Glomerular visceral epithelial cell (primary cell): ENCODE data around the gene VTCN1.
"Not testable (repeated sequence)": the region's sequence is repeated elsewhere in the genome, so short reads cannot be mapped to it uniquely, and the experiment has no call there.

Experiments
- DNase-seq: peaks from one replicate; pipeline ENCODE4 v3.0.0-alpha.2; 2016; ENCODE audit errors: extremely low spot score

VTCN1 gene

DNA sequence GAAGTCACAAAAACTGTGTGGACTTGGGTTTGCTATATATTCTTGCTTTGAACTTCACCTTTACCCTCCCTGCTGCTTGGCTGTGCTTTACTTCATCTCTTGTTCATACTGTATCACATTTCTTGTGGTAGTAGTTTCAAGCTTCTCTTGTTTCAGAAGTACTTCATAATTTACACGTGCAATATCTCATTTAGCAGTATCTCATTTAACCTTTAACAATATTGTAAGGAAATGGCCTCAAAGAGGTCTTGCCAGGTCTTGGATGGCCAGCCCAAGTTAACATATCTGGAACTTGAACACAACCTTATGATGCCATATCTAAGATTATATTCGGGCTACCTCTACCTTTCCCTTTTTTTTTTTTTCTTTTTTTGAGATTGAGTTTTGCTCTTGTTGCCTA lies 87.5 kb downstream of the VTCN1 start:
- no peak for DNase-seq

DNA sequence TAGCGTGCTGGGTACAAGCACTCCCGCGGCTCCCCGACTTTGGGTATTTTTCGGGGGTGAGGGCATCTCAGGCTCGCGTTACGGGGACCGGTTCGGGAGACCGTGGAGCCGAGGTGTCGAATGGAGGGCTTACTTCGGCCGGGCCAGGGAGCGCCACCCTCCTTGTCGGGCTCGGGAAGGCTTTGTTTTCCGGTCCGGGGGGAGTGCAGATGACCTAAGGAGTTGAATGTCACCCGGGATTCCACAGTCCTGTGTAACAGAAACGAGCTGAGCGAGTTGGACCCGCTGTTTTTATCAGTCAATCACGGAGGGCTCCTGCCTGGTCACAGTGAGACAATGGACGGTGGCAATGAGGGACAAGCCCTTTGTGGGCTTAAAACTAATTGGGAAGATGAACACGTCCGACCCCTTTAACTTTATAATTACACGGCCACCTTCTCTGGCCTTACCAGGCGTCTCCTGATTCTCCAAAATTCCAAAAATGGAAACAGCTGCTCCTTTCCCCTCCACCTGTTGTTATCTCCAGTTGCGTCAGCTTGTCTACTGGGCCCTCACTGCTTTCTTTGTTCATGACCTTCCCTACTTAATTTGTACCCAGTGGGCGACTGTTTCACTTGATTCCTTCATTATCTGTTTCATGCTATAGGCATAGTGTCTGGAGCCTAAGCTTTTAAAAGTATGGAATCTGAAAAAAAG lies 88.2 kb downstream of the VTCN1 start:
- DNase-seq = no peak

DNA sequence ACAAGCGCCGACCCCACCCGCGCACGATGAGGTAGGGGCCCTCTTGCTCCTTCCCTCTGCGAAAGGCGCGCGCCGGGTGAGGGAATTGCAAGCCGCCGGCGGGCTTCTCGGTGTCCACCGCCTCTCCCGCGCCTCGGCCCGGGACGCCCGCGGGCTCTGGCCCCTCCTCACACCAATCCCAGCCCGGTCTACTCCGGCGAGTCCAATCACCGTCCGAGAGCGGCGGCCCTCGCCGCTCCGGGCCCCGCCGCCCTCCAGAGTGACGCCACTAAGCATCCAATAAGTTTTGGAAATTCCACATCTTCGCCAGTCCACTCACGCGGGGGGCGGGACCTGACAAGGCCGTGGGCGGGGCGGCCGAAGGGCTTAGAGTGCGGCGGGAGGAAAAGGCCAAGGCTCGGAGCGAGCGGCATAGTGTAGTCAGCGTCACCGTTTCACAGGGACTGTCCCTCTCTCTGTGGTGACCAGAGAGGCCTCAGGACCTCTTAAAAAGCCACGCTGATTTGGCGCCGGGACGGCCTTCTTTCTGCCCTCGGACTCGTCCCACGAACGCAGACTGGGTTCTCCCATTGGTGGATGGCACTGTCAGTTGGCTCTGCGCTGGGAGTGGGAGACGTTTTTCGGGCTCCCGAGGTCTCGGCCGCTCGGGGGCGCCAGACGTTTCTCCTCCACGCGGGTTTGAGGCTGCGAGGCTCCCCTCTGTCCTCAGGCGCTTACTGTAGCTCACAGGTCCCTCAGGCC lies 89.0 kb downstream of the VTCN1 start, which contains the start of gene TRIM45:
Gene TRIM45 (minus strand): TSS at position 161 of the 741 bp plus-strand sequence. CDS start 548 bp downstream, outside the sequence.
- DNase-seq = peak; percentile 96

DNA sequence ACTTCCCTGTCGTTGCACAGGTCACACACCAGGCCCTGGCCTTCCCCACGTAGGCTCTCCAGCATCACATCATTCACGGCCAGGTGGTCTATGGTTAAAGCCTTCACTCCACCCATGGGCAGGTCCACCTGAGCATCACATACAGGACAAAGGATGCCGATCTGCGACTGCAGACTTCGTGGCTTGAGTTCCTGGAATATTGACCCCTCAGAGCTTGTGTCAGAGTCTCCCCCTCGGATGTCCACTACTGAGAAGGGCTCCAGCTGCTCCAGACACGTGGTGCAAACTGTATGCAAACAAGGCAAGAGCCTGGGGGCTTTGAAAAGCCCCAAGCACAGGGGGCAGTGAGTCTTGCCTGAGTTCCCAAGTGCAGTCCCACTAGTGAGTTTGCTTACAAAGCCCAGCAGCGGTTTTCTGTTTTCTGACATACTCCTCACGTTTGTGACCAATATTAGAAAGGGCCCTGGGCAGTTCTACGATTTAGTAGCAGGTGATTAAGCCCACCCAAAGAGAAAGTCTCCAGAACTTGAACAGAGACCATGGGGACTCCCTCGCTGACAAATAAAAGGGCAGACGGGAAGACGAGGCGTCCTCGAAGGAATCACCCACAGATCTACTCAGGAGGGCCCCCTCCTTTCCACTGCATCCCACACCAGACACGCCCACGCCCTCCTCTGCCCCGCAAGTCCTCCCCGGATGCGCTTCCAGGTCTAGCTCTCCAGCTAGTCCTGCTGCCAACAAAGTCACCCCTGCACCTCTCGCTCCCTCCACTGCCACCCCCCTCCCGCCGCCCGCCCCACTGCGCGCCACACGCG lies 89.7 kb downstream of the VTCN1 start:
- no peak for DNase-seq

DNA sequence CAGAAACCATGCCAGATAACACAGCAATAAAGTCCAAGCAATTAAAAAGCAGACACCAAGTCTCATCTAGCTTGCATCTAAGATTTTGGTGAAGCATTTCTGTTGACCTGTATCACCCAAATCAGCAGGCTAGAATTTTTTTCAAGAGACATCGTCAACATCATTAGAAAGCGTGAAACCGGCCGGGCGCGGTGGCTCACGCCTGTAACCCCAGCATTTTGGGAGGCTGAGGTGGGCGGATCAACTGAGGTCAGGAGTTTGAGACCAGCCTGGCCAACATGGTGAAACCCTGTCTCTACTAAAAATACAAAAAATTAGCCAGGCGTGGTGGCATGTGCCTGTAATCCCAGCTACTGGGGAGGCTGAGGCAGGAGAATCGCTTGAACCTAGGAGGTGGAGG lies 91.6 kb downstream of the VTCN1 start:
- DNase-seq = not testable (repeated sequence)

DNA sequence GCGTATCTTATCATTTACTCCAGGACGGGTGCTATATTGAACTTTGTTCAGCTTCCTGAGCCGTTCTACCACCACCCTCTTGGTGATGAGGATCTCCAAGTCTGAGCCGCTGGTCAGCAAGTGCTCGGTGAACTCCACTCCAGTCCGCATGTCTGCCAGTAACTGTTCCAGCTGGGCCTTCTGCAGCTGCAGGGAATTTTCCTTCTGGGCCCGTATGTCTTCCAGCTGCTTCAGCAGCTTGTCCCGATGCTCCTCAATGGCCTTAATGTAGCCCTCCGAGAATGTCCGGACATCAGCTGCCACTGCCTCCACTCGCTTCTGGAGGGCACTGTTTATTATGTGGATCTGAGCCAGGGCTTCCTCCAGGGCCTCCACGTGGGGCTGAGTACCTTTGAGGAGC lies 92.6 kb downstream of the VTCN1 start:
- DNase-seq = no peak

DNA sequence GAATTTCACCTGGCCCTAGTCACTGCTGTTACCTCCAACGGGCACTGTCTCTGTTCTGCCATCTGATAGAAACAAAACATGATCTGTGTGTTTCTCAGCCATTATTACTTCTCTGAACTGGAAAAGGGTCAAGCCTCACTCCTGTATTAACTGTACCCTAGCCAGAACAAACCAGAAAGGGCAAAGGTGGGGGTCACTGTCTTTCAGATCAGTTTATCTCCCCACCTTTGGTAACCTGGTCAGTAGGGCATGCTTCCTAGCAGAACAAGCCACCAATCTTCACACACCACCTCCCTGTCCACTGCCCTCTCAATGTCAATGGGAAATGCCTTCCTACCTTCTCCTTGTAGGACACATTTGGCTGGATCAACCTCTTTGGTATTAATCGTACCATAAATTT lies 93.0 kb downstream of the VTCN1 start:
- DNase-seq = no peak

DNA sequence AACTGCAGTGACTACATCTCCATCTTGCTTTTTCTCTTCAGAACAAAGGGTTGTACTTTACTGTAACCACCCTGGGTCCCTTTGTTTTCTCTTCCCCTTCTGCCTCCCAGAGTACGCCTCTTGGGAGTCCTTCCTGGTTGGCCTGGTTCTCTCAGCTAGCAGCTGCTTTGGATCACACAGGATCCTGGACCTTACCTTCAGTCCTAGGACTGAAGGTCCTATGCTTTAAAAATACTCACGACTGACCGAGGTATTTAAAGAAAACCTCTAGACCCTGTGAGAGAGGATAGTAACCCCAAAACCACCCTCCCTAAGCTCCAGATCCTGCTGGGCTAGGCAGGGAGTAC lies 94.0 kb downstream of the VTCN1 start:
- no peak for DNase-seq

DNA sequence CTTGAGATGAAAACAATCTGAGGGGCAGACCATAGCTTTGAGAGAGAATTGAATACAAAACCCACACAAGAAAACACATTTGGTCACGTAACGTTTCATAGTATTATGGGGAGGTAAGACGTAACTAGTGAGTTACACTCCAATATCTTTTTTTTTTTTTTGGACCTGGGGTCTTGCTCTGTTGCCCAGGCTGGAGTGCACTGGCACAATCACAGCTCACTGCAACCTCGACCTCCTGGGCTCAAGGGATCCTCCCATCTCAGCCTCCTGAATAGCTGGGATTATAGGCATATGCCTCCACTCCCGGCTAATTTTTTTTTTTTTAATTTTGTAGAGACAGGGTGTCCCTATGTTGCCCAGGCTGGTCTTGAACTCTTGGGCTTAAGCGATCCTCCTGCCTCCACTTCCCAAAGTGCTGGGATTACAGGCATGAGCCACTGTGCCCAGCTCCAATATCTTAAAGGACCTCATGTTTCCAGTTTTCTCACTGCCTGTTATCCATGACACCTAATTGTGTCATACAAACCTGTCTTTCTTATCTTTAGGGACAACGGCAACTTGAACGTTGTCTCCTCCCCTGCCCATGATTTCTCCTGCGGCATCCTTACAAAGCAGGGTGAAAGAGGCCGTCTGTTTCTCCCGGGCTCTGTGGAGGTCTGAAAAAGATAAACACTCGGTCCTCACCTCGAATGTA lies 94.5 kb downstream of the VTCN1 start:
- DNase-seq = no peak

DNA sequence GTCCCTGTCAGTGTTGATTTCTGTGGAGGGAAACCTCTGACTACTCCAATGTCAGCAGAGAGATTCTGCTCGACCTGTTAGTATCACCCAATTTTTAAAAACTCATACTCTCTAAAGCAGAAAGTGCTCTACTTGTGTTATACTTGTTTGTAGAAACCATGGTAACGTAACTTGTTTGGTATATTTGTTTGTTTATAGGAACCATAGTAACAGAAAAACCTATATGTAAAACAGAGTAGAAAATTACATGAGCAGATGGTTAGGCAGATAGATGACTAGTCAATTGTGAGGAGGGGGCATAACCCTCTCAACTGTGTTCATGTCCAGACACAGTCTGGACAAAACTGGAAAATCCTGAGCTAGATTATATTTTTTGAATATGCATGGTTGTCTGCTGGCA lies 95.8 kb downstream of the VTCN1 start:
- DNase-seq = no peak

DNA sequence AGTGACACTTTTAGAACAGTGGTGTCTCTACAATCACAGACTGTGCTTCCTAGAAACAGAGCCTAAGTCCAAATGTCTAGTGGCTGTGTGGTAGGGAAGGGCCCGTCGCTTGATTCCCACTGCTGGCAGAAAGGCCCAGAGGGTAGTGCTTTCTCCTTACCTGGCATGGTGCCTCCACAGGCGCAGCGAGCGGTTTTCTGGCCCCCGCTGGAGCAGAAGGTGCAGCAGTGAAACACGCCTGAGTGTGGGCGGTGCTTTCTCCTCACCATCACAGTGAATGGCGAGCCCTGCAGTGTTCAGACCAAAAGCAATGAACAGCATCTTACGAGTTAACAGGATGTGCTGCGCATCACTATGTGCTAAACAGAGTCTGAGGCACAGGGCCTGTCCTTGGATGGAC lies 97.5 kb downstream of the VTCN1 start:
- DNase-seq = no peak

DNA sequence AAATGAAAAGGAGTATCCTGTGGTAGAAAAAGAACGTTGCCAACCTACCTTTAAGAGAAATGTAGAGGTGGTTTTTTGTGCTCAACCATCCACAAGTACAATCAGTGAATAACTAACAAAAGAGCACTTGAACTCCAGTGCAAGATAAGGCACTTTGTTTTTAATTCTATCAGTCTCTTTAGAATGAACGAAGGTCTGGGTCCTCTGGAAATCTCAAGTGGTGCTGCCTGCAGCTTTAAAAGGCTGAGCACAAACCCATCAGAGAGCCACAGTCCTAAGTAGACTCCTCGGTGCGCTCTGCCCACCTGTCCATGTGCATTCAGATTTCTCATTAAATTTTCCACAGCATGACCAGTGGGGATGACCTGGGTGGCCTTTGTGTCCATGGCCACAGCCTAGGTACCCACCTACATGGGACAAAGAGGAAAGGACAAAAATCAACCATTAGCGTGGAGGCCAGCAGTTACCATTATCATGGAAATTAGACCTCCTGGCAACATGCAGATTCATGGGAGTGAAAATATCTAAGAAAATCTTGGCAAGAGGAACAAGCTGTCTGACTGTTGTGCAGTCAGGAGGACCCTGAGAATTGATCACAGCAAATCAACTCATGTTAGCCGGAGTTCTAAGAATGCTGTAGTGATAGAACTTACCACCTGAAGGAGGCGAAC lies 98.5 kb downstream of the VTCN1 start:
- DNase-seq = no peak

DNA sequence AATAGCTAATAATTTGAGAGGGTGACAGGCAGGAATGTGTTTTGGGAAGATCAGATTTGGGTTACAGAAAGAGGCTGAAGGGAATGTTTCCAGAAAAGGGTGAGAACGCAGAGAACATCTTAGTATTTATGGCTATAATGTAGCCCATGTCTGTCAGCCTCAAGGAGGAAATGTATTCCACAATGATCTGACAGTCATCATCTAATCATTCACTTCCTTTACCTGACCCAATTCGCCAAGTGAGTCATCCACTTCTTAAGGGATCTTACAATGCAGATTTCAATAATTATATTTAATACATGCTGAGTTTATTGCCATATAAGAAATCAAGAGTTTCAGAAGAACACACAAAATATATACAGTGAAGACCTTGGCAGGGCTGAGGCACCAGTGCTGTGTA lies 100.0 kb downstream of the VTCN1 start:
- DNase-seq = peak; percentile 18

DNA sequence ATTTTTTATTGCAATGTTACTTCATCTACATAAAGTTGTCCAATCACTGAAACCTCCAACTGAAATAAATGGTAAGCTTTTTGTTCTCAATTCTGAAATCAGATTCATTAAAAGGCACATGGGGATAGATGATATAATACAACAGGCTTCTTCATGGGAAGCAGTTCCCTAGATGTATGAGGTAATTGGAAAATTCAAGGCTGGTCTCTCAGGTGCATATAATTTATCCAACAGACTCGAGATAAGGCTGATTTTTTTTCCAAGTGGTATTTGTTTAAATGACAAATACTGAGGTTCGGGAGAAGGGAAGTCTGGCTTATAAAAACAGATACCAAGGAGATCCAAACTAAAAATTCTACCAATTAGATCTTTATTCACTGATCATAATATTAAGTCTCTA lies 103.4 kb downstream of the VTCN1 start:
- DNase-seq = no peak

DNA sequence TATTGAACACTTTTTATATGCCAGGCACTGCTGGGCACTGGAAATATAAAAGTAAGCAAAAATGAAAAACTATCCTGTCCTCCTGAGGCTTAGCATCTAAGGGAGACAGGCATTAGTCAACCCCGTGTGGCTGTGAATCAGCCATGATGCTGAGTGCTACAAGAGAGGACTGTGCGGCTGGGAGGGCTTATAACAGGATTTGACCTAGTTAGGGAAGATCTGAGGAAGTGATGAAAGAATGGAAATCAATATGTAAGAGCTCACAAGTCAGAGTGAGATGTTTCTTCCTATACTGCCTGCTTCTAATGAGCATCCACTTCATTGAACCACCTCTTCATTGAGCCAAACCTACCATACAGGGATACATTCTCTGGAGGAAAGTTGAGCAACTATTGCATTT lies 104.2 kb downstream of the VTCN1 start:
- no peak for DNase-seq

DNA sequence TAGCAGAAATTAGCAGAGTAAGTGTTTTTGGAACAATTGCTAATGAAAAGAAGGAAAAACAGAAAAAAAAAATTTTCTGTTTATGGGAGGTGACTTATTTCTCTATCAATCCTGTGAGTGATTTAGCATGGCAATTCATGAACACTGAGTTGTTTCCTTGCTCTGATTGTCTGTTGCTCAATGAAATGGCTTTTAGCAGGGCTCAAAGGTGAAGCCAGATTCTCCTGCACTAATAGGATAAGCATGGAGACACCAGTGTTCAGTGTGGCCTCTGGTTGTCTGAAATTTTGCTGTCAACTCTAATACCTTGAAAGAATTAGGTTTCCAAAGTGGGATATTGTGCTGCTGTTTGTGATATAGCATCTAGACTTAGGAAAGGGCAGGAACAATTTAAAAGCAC lies 105.0 kb downstream of the VTCN1 start:
- no peak for DNase-seq

DNA sequence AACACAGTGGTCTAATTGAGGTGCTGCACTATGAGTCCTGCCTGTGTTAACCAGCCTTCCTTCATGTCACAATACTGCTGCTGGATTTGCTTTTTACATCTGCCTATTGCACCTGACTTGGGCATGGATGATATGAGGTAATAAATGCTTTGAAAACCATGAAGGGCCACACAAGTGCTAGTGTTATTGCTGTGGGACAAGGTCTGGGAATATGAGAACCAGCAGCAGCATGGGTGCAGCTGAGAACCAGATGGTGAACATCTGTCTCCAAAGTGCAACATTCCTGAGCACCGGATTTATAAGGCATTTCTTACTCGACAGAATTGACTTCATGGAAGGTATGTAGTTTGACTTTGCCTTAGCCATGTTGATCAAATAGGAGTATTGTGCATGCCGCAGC lies 105.7 kb downstream of the VTCN1 start:
- no peak for DNase-seq

DNA sequence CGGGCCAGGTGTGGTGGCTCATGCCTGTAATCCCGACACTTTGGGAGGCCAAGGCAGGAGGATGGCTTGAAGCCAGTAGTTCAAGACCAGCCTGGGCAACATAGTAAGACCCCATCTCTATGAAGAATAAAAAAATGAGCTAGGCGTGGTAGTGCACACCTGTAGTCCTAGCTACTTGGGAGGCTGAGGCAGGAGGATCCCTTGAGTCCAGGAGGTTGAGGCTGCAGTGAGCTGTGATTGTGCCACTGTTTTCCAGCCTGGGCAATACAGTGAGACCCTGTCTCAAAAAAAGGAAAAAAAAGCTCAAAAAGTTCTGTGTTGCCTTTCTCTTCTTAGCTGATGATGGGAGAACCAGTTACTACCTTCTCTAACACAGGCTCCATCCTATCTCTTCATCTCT lies 108.9 kb downstream of the VTCN1 start:
- DNase-seq = not testable (repeated sequence)

DNA sequence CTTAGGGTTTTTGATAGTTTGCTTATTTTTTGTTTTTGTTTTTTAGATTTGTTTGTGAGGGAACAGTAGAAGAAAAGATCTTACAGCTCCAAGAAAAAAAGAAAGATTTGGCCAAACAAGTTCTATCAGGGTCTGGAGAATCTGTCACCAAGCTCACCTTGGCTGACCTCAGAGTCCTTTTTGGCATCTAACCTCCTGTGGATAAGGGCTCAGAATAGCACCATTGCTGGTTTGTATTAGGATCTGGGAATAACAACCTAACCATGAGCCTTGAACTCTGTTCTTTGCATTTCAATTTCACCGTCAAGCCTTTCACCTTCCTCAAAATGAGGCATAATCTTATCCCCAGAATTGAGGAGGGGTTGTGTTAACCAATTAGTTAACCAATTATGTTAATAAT lies 109.4 kb downstream of the VTCN1 start:
- no peak for DNase-seq

DNA sequence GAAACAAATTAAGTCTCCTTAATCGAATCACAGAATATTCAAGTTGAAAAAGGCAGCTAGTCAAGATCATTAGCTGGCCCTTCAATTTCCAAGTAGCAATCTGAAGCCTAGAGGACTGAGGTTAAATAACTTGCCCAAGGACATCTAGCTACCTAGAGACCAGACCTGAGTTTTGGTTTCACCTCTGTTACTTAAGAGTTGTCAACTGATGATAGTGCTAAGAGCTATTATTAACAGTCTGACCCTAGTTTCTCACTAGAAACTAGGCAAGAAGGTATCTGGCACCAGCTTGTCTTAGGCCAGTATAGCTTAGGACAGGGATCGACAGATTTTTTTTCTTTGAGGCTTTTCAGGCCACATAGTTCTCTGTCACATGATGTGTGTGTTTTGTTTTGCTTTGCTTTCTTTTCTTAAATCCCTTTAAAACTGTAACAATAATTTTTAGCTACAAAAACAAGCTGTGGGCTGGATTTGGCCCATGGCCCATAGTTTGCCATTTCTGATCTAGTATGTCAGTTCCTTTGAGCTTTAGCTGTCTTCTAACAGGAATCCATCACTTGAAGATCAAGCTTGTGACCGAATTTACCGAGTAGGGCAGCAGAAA lies 112.3 kb downstream of the VTCN1 start:
- DNase-seq = no peak

DNA sequence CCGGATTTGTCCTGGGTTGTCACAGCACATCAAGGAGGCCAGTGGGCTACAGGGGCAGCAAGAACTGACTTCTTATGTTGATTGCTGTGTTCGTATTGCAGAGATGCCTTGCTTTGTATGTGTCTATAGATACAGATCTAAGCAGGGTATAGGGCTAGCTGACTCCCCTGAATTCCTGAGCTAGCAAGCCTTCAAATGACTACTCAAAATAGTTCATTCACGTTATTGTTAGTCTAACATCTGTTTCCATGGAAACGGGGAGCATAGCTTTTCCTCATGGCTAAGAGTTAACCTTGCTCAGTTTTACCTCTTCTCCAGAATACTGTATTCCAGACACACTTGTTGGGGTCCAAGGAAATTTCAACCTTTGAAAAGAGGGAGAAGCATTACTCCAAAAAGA lies 113.3 kb downstream of the VTCN1 start:
- DNase-seq = no peak
